Measurements from ENCODE around the gene PSMB7. TPM values are rescaled to one million over a fixed set of nuclear protein-coding genes. Genes with fewer than 3 reads are reported as not detected.

Gene PSMB7
- total RNA-seq, 3 donors from 2014 or later = 157 to 206 (median 162) TPM

DNA sequence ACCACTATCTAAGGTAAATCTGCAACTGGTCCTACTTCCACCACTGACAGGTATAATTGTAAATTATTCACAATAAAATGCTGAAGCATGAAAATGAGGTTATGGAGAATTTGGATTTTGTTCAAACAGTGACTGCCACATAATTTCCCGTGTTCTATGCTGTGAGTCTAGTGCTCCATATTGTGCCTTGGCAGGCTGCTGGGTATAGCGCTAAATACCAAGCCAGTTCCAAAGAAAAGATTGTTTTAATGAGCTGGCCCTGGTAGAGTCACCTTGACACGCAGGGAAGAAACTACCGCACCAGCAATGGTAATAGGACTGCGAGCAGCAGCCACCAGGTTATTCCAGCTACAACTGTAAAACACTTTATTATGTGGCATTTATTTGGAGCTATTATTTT lies 30.4 kb downstream of the PSMB7 start:
- TF ChIP-seq POLR2AphosphoS5 (IDR thresholded peaks at IDR 0.05) (no peak), POLR2A (IDR thresholded peaks at IDR 0.05) (no peak)
- TF ChIP-seq, protein P1, sequence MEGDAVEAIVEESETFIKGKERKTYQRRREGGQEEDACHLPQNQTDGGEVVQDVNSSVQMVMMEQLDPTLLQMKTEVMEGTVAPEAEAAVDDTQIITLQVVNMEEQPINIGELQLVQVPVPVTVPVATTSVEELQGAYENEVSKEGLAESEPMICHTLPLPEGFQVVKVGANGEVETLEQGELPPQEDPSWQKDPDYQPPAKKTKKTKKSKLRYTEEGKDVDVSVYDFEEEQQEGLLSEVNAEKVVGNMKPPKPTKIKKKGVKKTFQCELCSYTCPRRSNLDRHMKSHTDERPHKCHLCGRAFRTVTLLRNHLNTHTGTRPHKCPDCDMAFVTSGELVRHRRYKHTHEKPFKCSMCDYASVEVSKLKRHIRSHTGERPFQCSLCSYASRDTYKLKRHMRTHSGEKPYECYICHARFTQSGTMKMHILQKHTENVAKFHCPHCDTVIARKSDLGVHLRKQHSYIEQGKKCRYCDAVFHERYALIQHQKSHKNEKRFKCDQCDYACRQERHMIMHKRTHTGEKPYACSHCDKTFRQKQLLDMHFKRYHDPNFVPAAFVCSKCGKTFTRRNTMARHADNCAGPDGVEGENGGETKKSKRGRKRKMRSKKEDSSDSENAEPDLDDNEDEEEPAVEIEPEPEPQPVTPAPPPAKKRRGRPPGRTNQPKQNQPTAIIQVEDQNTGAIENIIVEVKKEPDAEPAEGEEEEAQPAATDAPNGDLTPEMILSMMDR (IDR thresholded peaks at IDR 0.05) = no peak
- H3K4me1 ChIP-seq = no peaks in the 10 kb centered on the region
- H3K27me3 ChIP-seq = no peaks in the 10 kb centered on the region
- intact Hi-C loops (cut with DNase I; ENCODE audit: low total_unique reads) = no loop called here
- no peak overlapping the region for H3K4me3 ChIP-seq
- no peak overlapping the region for H3K27ac ChIP-seq
- H3K9me3 ChIP-seq = no peaks in the 10 kb centered on the region
- DNase-seq (ENCODE audit: low spot score in 2 of 2) = no peak
- H3K36me3 ChIP-seq = no peaks in the 10 kb centered on the region

DNA sequence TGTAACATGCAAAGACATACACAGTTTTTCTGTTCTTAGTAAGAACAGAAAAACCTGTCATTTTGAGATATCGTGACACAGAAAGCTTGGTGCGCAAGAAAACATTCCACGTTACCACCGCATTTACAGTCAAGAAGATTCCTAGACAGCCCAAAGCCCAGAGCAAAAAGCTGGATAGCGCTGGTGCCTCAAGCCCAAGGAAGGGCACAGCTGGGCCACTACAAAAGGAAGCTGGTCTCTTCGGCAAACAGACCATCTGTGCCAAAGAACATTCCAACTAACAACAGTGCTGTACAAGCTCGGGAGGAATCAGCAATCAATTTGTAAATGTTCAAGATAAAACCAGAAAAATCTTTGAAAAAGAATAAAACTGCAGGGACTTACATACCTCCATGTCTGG lies 31.0 kb downstream of the PSMB7 start:
- Histone ChIP-seq H3K4me3 (no peak overlapping the region), H3K27me3 (no peaks in the 10 kb centered on the region), H3K9me3 (no peaks in the 10 kb centered on the region), H3K27ac (no peak overlapping the region), H3K36me3 (no peaks in the 10 kb centered on the region), H3K4me1 (no peaks in the 10 kb centered on the region)
- intact Hi-C loops (cut with DNase I; ENCODE audit: low total_unique reads) = no loop called here
- TF ChIP-seq POLR2A (IDR thresholded peaks at IDR 0.05) (no peak), POLR2AphosphoS5 (IDR thresholded peaks at IDR 0.05) (no peak)
- TF ChIP-seq, protein P1 (IDR thresholded peaks at IDR 0.05) = no peak
- DNase-seq (ENCODE audit: low spot score in 2 of 2) = no peak

DNA sequence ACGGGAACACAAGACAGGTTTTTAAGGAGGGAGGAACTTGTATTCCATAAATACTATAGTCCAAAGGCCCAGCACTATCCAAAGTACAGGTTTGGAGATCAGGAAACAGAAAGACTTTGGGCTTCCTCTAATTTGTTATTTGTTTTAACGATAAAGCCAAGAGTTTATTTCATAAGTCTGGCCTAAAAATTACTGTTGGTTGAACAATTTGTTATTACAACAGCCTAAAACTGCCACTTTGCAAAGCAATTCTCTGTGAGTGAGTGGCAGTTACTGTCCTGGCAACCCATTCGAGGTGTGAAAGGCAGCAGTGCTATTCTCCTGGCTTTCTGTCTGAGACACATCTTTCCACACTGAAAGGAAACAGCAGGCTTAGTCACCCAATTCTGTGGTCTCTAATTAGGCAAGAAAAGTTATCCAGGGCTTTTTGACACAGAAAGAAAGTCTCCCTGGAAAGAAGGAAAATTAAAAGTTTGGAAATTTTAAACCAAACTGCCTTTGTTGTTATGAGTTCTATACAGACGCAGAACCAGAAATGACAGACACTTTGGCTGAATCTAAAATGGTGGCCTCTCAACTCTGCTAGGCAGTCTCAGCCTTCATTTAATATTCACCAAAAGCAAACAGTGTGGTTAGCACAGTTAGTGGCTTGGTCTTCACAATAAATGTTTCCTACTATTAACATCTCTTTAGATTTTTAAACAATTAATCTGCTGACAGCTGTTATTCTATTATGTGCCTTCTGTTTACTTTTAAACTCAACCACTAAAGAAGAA lies 33.9 kb downstream of the PSMB7 start:
- intact Hi-C loops (cut with DNase I; ENCODE audit: low total_unique reads) = no loop called here
- Histone ChIP-seq H3K4me3 (no peak overlapping the region), H3K27ac (no peak overlapping the region), H3K4me1 (no peaks in the 10 kb centered on the region), H3K27me3 (no peaks in the 10 kb centered on the region), H3K36me3 (no peaks in the 10 kb centered on the region), H3K9me3 (no peaks in the 10 kb centered on the region)
- DNase-seq (ENCODE audit: low spot score in 2 of 2) = no peak
- TF ChIP-seq POLR2A (IDR thresholded peaks at IDR 0.05) (no peak), POLR2AphosphoS5 (IDR thresholded peaks at IDR 0.05) (no peak)
- TF ChIP-seq, protein P1 (IDR thresholded peaks at IDR 0.05) = no peak

DNA sequence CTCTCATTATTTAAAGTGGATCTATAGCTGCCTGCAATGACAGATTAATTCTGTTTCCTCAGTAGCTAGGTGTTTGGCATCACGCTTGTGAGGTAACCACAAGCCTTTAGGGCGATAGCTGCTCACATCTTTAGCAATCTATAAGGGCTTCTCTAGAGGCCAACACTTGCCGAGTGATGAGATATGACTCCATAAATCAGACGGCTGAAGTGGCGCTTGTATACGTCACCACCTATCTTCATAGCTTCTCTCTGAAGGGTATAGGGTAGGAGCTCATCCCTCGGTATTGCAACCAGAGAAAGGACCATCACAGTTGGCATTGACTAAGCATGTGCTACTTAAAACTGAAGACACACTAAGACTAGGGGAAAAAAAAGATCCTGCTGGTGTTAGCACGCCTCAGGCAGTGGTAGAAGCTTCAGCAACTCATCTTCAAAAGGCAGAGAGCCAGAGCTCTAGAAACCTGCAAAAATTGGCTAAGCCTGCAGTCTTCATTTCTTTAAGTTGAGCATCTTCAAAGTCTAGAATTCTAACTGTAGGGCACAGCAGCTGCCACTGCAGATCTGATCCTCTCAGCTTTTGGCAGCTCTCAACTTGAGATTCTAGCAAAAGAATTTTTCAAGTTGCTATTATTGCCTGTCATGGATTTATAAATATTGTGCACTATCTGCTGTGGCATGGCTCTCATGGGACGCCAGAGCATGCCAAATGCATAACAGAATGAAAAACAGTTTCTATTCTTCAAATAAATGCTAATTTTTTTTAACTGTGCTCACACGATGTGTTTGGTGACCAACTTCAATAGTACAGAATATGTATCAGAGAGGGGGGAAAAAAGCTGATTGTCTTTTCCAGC lies 37.5 kb downstream of the PSMB7 start:
- no peaks in the 10 kb centered on the region for H3K9me3 ChIP-seq

More for the DNA sequence above, 37.5 kb downstream of the PSMB7 start:
- no peak overlapping the region for H3K4me3 ChIP-seq
- intact Hi-C loops (cut with DNase I; ENCODE audit: low total_unique reads) = no loop called here
- no peaks in the 10 kb centered on the region for H3K27me3 ChIP-seq
- no peaks in the 10 kb centered on the region for H3K4me1 ChIP-seq
- TF ChIP-seq, protein P1 (IDR thresholded peaks at IDR 0.05) = no peak
- TF ChIP-seq POLR2A (IDR thresholded peaks at IDR 0.05) (no peak), POLR2AphosphoS5 (IDR thresholded peaks at IDR 0.05) (no peak)
- DNase-seq (ENCODE audit: low spot score in 2 of 2) = no peak
- H3K27ac ChIP-seq = no peak overlapping the region
- no peaks in the 10 kb centered on the region for H3K36me3 ChIP-seq
